GM11168 (cell line): ENCODE results near the gene TSPAN18.
"Not testable (repeated sequence)": the region's sequence is repeated elsewhere in the genome, so short reads cannot be mapped to it uniquely, and the experiment has no call there.

ENCODE experiments used
- in situ Hi-C: fragments of 300-500 bp; cut with MboI; formaldehyde crosslinking; loops from one replicate; pipeline ENCODE4 v1.12.0; 2022; ENCODE audit warnings: low sequenced_read_pairs; ENCODE audit not compliant: unreplicated experiment

The TSPAN18 gene

GRCh38 chr11:44854741-44855492, 128.2 kb downstream of the TSPAN18 start:
- in situ Hi-C loops: no loop called here

GRCh38 chr11:44855493-44855849, 128.7 kb downstream of the TSPAN18 start:
- in situ Hi-C loops: no loop called here

- in situ Hi-C loops: no loop called here
Measured at GRCh38 chr11:44857490-44858090, 130.8 kb downstream of the TSPAN18 start.

- in situ Hi-C loops: no loop called here
Measured at GRCh38 chr11:44858796-44859527, 132.2 kb downstream of the TSPAN18 start.

- in situ Hi-C loops: no loop called here
Measured at GRCh38 chr11:44859528-44859925, 132.8 kb downstream of the TSPAN18 start.

GRCh38 chr11:44860346-44860745, 133.6 kb downstream of the TSPAN18 start:
- in situ Hi-C loops: no loop called here

- in situ Hi-C loops: no loop called here
Measured at GRCh38 chr11:44861849-44862557, 135.2 kb downstream of the TSPAN18 start.

- in situ Hi-C loops: no loop called here
Measured at GRCh38 chr11:44862558-44863101, 135.9 kb downstream of the TSPAN18 start.

- in situ Hi-C loops: no loop called here
Measured at GRCh38 chr11:44863231-44863630, 136.5 kb downstream of the TSPAN18 start.

GRCh38 chr11:44865866-44866272, 139.1 kb downstream of the TSPAN18 start:
- in situ Hi-C loops: no loop called here

GRCh38 chr11:44866286-44866685, 139.5 kb downstream of the TSPAN18 start:
- in situ Hi-C loops: no loop called here

- in situ Hi-C loops: no loop called here
Measured at GRCh38 chr11:44868021-44868420, 141.3 kb downstream of the TSPAN18 start.

GRCh38 chr11:44868455-44869421, 142.0 kb downstream of the TSPAN18 start:
- in situ Hi-C loops: no loop called here

- in situ Hi-C loops: no loop called here
Measured at GRCh38 chr11:44870181-44870580, 143.4 kb downstream of the TSPAN18 start.

GRCh38 chr11:44870615-44871176, 143.9 kb downstream of the TSPAN18 start:
- in situ Hi-C loops: no loop called here

GRCh38 chr11:44871682-44872081, 144.9 kb downstream of the TSPAN18 start:
- in situ Hi-C loops: not testable (repeated sequence)

GRCh38 chr11:44872556-44872955, 145.8 kb downstream of the TSPAN18 start:
- in situ Hi-C loops: no loop called here

GRCh38 chr11:44873537-44873936, 146.8 kb downstream of the TSPAN18 start:
- in situ Hi-C loops: no loop called here

- in situ Hi-C loops: no loop called here
Measured at GRCh38 chr11:44874284-44874683, 147.5 kb downstream of the TSPAN18 start.
